ENCODE results near the gene PLCB4. TPM values are rescaled to one million over a fixed set of nuclear protein-coding genes. Genes with fewer than 3 reads are reported as not detected.
"Not testable (repeated sequence)": the region's sequence is repeated elsewhere in the genome, so short reads cannot be mapped to it uniquely, and the experiment has no call there.

Gene PLCB4
- total RNA-seq, 1 donor from 2014 or later = 1.6 TPM

DNA sequence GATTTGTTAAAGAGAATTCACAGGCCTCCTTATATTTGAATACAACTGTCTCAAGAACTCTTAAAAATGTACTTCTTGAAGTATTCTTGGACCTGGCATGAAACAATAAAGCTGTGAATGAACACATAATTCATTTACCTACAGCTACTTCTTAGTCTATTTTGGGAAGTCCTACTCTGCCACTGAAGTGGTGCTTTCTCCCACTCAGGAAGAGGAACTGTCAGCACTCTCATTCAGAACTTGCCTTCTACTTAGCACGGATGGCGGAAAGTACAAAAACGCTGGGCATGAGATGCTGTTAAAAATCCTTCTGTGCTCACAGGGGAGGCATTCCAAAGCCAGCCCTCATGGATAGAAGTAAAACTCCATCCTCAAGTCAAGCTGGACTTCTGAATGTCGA is 300.7 kb downstream of the PLCB4 start:
- H3K27me3 ChIP-seq (ENCODE audit: control insufficient read depth, insufficient read depth, low read length) = no peaks in the 10 kb centered on the region
- DNase-seq (ENCODE audit: low read depth) (no peak), FAIRE-seq (no peak)
- no peak overlapping the region for H3K4me3 ChIP-seq (ENCODE audit: low read depth, low read length)
- TF ChIP-seq, protein P1, sequence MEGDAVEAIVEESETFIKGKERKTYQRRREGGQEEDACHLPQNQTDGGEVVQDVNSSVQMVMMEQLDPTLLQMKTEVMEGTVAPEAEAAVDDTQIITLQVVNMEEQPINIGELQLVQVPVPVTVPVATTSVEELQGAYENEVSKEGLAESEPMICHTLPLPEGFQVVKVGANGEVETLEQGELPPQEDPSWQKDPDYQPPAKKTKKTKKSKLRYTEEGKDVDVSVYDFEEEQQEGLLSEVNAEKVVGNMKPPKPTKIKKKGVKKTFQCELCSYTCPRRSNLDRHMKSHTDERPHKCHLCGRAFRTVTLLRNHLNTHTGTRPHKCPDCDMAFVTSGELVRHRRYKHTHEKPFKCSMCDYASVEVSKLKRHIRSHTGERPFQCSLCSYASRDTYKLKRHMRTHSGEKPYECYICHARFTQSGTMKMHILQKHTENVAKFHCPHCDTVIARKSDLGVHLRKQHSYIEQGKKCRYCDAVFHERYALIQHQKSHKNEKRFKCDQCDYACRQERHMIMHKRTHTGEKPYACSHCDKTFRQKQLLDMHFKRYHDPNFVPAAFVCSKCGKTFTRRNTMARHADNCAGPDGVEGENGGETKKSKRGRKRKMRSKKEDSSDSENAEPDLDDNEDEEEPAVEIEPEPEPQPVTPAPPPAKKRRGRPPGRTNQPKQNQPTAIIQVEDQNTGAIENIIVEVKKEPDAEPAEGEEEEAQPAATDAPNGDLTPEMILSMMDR (IDR thresholded peaks at IDR 0.05; ENCODE audit: insufficient read depth, low read length, severe bottlenecking) = no peak
- H3K36me3 ChIP-seq (ENCODE audit: control insufficient read depth, insufficient read depth, low read length) = no peaks in the 10 kb centered on the region

DNA sequence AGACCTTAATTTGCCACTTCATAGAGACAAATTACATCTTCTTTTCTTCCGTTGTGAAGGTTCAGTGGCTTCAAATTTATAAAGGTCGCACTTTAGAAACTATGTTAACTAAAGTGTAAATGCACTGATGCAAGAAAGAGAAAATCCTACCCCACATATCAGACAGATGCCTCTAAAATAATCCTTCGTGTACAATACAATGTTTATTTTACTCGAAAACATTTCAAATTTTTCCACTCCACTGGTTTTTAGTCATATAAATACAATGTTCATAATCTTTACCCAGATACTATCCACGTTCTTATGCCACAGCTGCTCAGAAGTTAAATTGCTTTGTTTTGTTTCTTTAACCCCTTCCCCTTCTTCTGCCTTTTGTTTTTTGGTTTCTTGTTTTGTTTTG is 305.2 kb downstream of the PLCB4 start:
- no peak overlapping the region for H3K4me3 ChIP-seq (ENCODE audit: low read depth, low read length)
- TF ChIP-seq, protein P1 (IDR thresholded peaks at IDR 0.05; ENCODE audit: insufficient read depth, low read length, severe bottlenecking) = no peak
- FAIRE-seq (no peak), DNase-seq (ENCODE audit: low read depth) (no peak)
- H3K27me3 ChIP-seq (ENCODE audit: control insufficient read depth, insufficient read depth, low read length) = no peaks in the 10 kb centered on the region
- no peaks in the 10 kb centered on the region for H3K36me3 ChIP-seq (ENCODE audit: control insufficient read depth, insufficient read depth, low read length)

DNA sequence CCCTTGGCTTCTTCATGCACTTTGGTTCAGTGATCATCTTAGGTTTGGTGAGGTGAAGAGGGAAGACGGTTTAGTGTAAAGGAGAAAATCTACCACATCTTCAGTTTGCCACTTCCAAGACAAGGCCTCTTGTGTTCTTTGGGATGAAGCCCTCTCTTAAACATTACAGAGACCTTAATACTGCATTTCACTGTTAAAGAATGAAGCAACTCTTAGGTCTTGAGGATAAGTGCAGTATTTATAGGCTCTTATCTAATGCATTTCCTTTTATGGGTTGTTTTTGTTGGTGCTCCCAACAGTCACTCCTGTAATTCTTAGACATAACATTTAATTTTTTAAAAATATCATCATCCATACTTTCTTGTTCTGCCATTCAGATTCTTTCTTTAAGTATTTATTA is 305.6 kb downstream of the PLCB4 start:
- TF ChIP-seq, protein P1 (IDR thresholded peaks at IDR 0.05; ENCODE audit: insufficient read depth, low read length, severe bottlenecking) = no peak
- H3K4me3 ChIP-seq (ENCODE audit: low read depth, low read length) = no peak overlapping the region
- DNase-seq (ENCODE audit: low read depth) (no peak), FAIRE-seq (no peak)
- H3K36me3 ChIP-seq (ENCODE audit: control insufficient read depth, insufficient read depth, low read length) = no peaks in the 10 kb centered on the region
- no peaks in the 10 kb centered on the region for H3K27me3 ChIP-seq (ENCODE audit: control insufficient read depth, insufficient read depth, low read length)

DNA sequence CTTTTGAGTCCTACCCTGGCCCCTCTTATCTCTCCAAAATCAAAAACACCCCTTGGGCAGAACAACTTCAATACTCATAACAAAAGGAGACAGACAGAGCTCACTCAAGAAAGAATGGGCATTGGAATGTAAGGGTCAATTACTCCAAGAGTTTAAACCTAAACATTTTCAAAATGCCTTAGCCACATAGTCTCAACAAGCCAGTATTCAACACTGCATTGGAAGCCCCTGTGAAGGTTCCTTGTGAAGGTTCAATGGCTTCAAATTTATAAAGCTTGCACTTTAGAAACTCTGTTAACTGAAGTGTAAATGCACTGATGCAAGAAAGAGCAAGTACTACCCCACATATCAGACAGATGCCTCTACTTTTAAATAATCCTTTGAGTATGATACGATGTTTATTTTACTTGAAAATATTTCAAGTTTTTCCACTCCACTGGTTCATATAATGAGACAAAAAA is 306.4 kb downstream of the PLCB4 start:
- FAIRE-seq (no peak), DNase-seq (ENCODE audit: low read depth) (no peak)
- TF ChIP-seq, protein P1 (IDR thresholded peaks at IDR 0.05; ENCODE audit: insufficient read depth, low read length, severe bottlenecking) = no peak
- Histone ChIP-seq H3K27me3 (ENCODE audit: control insufficient read depth, insufficient read depth, low read length) (no peaks in the 10 kb centered on the region), H3K4me3 (ENCODE audit: low read depth, low read length) (no peak overlapping the region), H3K36me3 (ENCODE audit: control insufficient read depth, insufficient read depth, low read length) (no peaks in the 10 kb centered on the region)

DNA sequence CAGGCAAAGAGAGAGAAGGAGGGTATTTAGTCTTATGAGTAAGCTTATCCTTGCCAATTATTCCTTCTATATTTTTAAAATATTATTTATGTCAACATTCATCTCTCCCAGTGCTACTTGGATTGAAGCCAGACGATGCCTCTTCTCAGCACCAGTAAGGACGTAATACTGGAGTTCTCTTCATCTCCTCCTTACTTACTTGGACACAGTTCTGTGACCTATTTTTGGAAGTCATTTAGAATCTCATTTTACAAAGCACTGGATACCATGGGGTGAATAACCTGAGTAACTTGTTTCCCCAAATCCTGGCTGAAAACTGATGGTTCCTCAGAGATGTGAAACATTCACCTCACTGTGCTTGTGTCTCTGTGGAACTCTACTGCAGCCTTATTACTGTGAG is 308.1 kb downstream of the PLCB4 start:
- Histone ChIP-seq H3K36me3 (ENCODE audit: control insufficient read depth, insufficient read depth, low read length) (no peaks in the 10 kb centered on the region), H3K4me3 (ENCODE audit: low read depth, low read length) (no peak overlapping the region), H3K27me3 (ENCODE audit: control insufficient read depth, insufficient read depth, low read length) (no peaks in the 10 kb centered on the region)
- TF ChIP-seq, protein P1 (IDR thresholded peaks at IDR 0.05; ENCODE audit: insufficient read depth, low read length, severe bottlenecking) = no peak
- DNase-seq (ENCODE audit: low read depth) (no peak), FAIRE-seq (no peak)

DNA sequence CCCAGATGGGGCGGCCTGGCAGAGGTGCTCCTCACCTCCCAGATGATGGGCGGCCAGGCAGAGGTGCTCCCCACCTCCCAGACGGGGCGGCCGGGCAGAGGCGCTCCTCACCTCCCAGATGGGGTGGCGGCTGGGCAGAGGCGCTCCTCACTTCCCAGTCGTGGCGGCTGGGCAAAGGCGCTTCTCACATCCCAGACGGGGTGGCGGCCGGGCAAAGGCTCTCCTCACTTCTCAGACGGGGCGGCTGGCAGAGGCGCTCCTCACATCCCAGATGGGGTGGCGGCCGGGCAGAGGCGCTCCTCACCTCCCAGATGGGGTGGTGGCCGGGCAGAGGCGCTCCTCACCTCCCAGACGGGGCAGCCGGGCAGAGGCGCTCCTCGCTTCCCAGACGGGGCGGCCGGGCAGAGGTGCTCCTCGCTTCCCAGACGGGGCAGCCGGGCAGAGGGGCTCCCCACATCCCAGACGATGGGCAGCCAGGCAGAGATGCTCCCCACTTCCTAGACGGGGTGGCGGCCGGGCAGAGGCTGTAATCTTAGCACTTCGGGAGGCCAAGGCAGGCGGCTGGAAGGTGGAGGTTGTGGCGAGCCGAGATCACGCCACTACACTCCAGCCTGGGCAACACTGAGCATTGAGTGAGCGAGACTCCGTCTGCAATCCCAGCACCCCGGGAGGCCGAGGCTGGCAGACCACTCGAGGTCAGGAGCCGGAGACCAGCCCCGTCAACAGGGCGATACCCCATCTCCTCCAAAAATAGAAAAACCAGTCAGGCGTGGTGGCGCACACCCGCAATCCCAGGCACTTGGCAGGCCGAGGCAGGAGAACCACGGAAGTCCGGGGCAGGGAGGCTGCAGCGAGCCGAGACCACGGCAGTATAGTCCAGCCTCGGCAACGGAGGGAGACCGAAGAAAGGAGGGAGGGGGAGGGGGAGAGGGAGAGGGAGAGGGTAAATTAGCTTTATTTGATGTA is 316.7 kb downstream of the PLCB4 start:
- not testable (repeated sequence) for DNase-seq (ENCODE audit: low read depth); H3K36me3 ChIP-seq (ENCODE audit: control insufficient read depth, insufficient read depth, low read length); FAIRE-seq; H3K4me3 ChIP-seq (ENCODE audit: low read depth, low read length); H3K27me3 ChIP-seq (ENCODE audit: control insufficient read depth, insufficient read depth, low read length)
